Activated CD4-positive, alpha-beta T cell treated with anti-CD3 and anti-CD28 coated beads, Interleukin-2, amount 10 ng/mL, durations not matched to agents 7 days and 5 days (primary cell): ENCODE data around the gene PHF1. TPM values are rescaled to one million over a fixed set of nuclear protein-coding genes. Genes with fewer than 3 reads are reported as not detected.

Experiments used
- CTCF ChIA-PET: fragments of 350-600 bp; sonication (Branson Sonifier 250); formaldehyde crosslinking; loops from one replicate; lab custom pipeline; 2021; ENCODE audit warnings: antibody characterized with exemption; lab: Charles Lee
- POLR2A ChIA-PET: fragments of 350-600 bp; sonication (Branson Sonifier 250); formaldehyde crosslinking; loops from one replicate; lab custom pipeline; 2021; ENCODE audit warnings: antibody characterized with exemption; lab: Charles Lee
- DNase-seq: peaks from one replicate; pipeline ENCODE4 v3.0.0-alpha.2; 2020
- H3K27ac Mint-ChIP-seq: one replicate; pipeline ENCODE4 v1.8.0; 2021; ENCODE audit warnings: mild to moderate bottlenecking, moderate library complexity, mixed read lengths
- H3K27me3 Mint-ChIP-seq: one replicate; pipeline ENCODE4 v1.8.0; 2021; ENCODE audit warnings: mixed read lengths
- H3K36me3 Mint-ChIP-seq: one replicate; pipeline ENCODE4 v1.8.0; 2021; ENCODE audit warnings: low read depth, mixed read lengths
- H3K4me1 Mint-ChIP-seq: one replicate; pipeline ENCODE4 v1.8.0; 2021; ENCODE audit warnings: mixed read lengths
- H3K4me3 Mint-ChIP-seq: one replicate; pipeline ENCODE4 v1.8.0; 2021; ENCODE audit warnings: mild to moderate bottlenecking, moderate library complexity, mixed read lengths
- H3K9me3 Mint-ChIP-seq: one replicate; pipeline ENCODE4 v1.8.0; 2021; ENCODE audit warnings: mixed read lengths
- microRNA-seq: library from miRNA; unstranded; fragments of <30 nt; microRNA quantifications from one replicate; pipeline ENCODE4 v1.2.0, GENCODE V29; 2021; ENCODE audit warnings: borderline microRNAs expressed, borderline replicate concordance
- total RNA-seq, 2 experiments: library from RNA; stranded (reverse); gene quantifications; one replicate each; pipeline ENCODE4 v1.2.3, GENCODE V29; 2021

Gene PHF1
- total RNA-seq, 2 experiments from 2014 or later, result 34.2 to 37.7 TPM

DNA sequence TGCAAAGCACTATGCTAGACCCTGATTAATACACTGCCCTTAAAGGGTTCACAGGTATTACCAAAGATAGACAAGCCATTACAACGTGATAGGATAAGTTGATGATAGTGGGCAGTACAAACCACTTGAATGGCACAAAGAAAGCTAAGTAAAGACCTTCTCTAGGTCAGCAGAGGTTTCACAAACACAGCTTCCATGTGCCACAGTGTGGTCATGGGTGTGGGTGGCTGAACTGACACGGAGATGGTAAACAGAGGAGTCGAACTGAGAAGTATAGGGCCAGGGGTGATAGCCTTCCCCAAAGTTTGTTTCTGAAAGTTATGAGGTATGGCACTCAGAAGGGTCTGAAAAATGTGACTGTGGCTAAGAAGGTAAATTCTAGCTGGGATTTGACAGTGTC is 47.9 kb downstream of the PHF1 start:
- Mint-ChIP-seq H3K4me1 (peaks cover 14% of the 10 kb centered on the region), H3K4me3 (no peak overlapping the region), H3K36me3 (peaks cover 17% of the 10 kb centered on the region), H3K27ac (no peak overlapping the region), H3K9me3 (no peaks in the 10 kb centered on the region), H3K27me3 (peaks cover 4% of the 10 kb centered on the region)
- no peak for DNase-seq
- POLR2A ChIA-PET, result no interaction called here
- CTCF ChIA-PET, result interaction anchor here (0.5 kb wide), 1 partner anchor 15 kb away, joined by 4 read pairs; no protein-coding TSS in a partner anchor

DNA sequence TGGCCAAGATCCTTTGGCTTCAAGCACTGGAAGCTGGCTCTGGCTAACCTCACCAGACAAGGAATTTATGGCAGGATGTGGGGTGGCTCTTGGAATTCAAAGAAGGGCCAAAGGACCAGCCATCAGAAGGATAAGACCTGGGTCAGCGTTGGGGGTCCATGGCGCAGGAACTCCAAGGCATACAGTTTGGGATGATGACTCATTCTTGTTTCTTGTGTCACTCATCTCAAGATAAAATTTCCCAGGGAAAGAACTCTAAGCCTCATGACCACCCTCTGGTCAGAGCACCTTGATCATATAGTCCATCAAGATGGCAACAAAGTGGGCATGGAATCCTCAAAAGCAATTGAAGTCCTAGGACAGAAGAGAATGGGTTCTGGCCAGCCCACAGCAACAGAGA is 48.4 kb downstream of the PHF1 start:
- peaks cover 13% of the 10 kb centered on the region for H3K4me1 Mint-ChIP-seq
- no peak overlapping the region for H3K27ac Mint-ChIP-seq
- CTCF ChIA-PET, result interaction anchor here (0.6 kb wide), 1 partner anchor 186 kb away, joined by 3 read pairs; no protein-coding TSS in a partner anchor
- peaks cover 17% of the 10 kb centered on the region for H3K36me3 Mint-ChIP-seq
- POLR2A ChIA-PET, result no interaction called here
- H3K9me3 Mint-ChIP-seq, result no peaks in the 10 kb centered on the region
- DNase-seq, result no peak
- H3K27me3 Mint-ChIP-seq, result peaks cover 5% of the 10 kb centered on the region
- H3K4me3 Mint-ChIP-seq, result no peak overlapping the region

Small RNAs within 50 kb of the gene (microRNA-seq; reads per million reads assigned to microRNA genes)
- 0.63 reads per million for gene MIR5004

Other genes with a start within 250 kb of the PHF1 start
- 1 to 10 TPM; 1.3 to 1.4 TPM for gene COL11A2, start 218.5 kb upstream of the PHF1 start, total RNA-seq
- 10 to 100 TPM; 45.0 to 46.2 TPM for gene RXRB, start 210.3 kb upstream of the PHF1 start, total RNA-seq
- 10 to 100 TPM; 34.8 to 48.5 TPM for gene SLC39A7, start 210.1 kb upstream of the PHF1 start, total RNA-seq
- 10 to 100 TPM; 11.0 to 13.6 TPM for gene HSD17B8, start 206.4 kb upstream of the PHF1 start, total RNA-seq
- 10 to 100 TPM; 38.1 to 44.0 TPM for gene RING1, start 202.5 kb upstream of the PHF1 start, total RNA-seq
- 10 to 100 TPM; 79.1 to 84.0 TPM for gene VPS52, start 139.1 kb upstream of the PHF1 start, total RNA-seq
- 1,000 to 10,000 TPM; 2,438 to 3,135 TPM for gene RPS18, start 138.9 kb upstream of the PHF1 start, total RNA-seq
- 10 to 100 TPM; 18.3 to 21.5 TPM for gene B3GALT4, start 133.9 kb upstream of the PHF1 start, total RNA-seq
- gene WDR46, start 121.8 kb upstream of the PHF1 start, total RNA-seq, result 10 to 100 TPM; 53.4 to 54.8 TPM
- 10 to 100 TPM; 57.0 to 67.2 TPM for gene PFDN6, start 121.4 kb upstream of the PHF1 start, total RNA-seq
- gene RGL2, start 112.1 kb upstream of the PHF1 start, total RNA-seq, result 10 to 100 TPM; 52.6 to 52.8 TPM
- 100 to 1,000 TPM; 246 to 263 TPM for gene TAPBP, start 96.9 kb upstream of the PHF1 start, total RNA-seq
- 10 to 100 TPM; 15.8 to 16.9 TPM for gene ZBTB22, start 93.3 kb upstream of the PHF1 start, total RNA-seq
- gene DAXX, start 88.1 kb upstream of the PHF1 start, total RNA-seq, result 100 to 1,000 TPM in 1 of 2 experiments, 10 to 100 TPM in 1; 98.9 to 113 TPM
- 100 to 1,000 TPM; 157 to 167 TPM for gene KIFC1, start 19.2 kb upstream of the PHF1 start, total RNA-seq
- gene CUTA, start 7.1 kb downstream of the PHF1 start, total RNA-seq, result 100 to 1,000 TPM; 191 to 207 TPM
- 10 to 100 TPM; 42.9 to 44.9 TPM for gene SYNGAP1, start 9.1 kb downstream of the PHF1 start, total RNA-seq
- 1 to 10 TPM; 9.0 to 9.9 TPM for gene ZBTB9, start 43.6 kb downstream of the PHF1 start, total RNA-seq
- 10 to 100 TPM; 69.2 to 77.6 TPM for gene BAK1, start 169.3 kb downstream of the PHF1 start, total RNA-seq
- gene ITPR3, start 210.3 kb downstream of the PHF1 start, total RNA-seq, result 10 to 100 TPM; 64.2 to 65.8 TPM